Testis (tissue), 3 donors: ENCODE measurements around the gene GPC3. TPM values are rescaled to one million over a fixed set of nuclear protein-coding genes. Genes with fewer than 3 reads are reported as not detected.

Experiments
- DNase-seq: peaks from one replicate; pipeline ENCODE4 v3.0.0-alpha.2; 2019
- H3K27ac ChIP-seq, 2 donors: fragments of 200-600 bp; sonication (generic); one replicate each; pipeline ENCODE4 v1.5.1; 2019
- H3K27me3 ChIP-seq: fragments of 200-600 bp; sonication (generic); one replicate; pipeline ENCODE4 v1.5.1; 2019
- H3K36me3 ChIP-seq: fragments of 200-600 bp; sonication (generic); one replicate; pipeline ENCODE4 v1.5.1; 2017; ENCODE audit warnings: low read depth; ENCODE audit errors: missing control alignments
- H3K4me1 ChIP-seq: fragments of 200-600 bp; sonication (generic); one replicate; pipeline ENCODE4 v1.5.1; 2019
- H3K4me3 ChIP-seq, 2 donors: fragments of 200-600 bp; sonication (generic); one replicate each; pipeline ENCODE4 v1.5.1; 2017 to 2019
- H3K9me3 ChIP-seq: fragments of 200-600 bp; sonication (generic); one replicate; pipeline ENCODE4 v1.5.1; 2017
- CTCF ChIP-seq, 3 experiments: fragments of 450-650 bp in 2 of 3; fragments of 200-600 bp in 1 of 3; sonication (generic) in 1 of 3; IDR thresholded peaks; one replicate each; pipeline ENCODE4 v1.5.1; 2016 to 2019; ENCODE audit warnings: antibody characterized with exemption in 3 of 3, mild to moderate bottlenecking in 2 of 3, moderate library complexity in 1 of 3
- POLR2A ChIP-seq: fragments of 450-650 bp; IDR thresholded peaks from one replicate; pipeline ENCODE4 v1.6.1; 2017; ENCODE audit warnings: antibody characterized with exemption, mild to moderate bottlenecking, moderate library complexity
- WGBS, 2 donors: methylation state at CpG; one replicate each; pipeline ENCODE4 v1.1.5; 2018; 5-methylcytosine and 5-hydroxymethylcytosine counted together
- intact Hi-C: fragments of 100-400 bp; cut with DNase I; formaldehyde crosslinking; loops from one replicate; pipeline ENCODE4 v1.15.1; 2023; ENCODE audit warnings: low total_unique reads
- polyA plus RNA-seq: library from polyadenylated mRNA; stranded (reverse); fragments of 350-450 nt; fragmentation: Illumina TruSeq; extraction: RNeasy Lipid Tissue Mini Kit (QIAGEN cat#74804); gene quantifications from one replicate; pipeline ENCODE4 v1.2.3, GENCODE V29; 2014; ENCODE audit warnings: low read depth, low replicate concordance; ENCODE audit not compliant: insufficient read depth
- total RNA-seq, 2 donors: library from RNA; depleted of rRNA; stranded (reverse); fragments of >200 nt; gene quantifications; one replicate each; pipeline ENCODE4 v1.2.3, GENCODE V29; 2016

GPC3 gene
- total and polyA plus RNA-seq, 3 donors from 2014 or later = 4.9 to 12.9 (median 5.4) TPM

DNA sequence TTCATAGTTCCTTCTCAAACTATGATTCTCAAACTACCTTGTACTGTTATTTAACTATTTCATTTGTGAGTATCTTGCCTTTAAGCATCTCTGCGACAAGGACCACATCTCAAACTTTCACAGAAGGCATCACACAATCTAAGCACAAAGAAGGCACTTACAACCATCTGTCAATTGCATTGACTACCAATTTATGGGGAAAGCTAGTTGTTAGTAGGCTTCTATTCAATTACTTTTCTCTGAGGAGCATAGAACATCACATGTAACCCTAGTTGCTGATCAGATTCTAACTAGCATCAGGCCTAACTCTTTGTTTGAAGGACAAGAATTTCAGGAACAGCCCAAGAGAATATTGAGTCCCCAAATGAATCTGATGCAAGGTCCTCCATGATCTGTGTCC is 74.9 kb downstream of the GPC3 start:
- intact Hi-C loops = no loop called here
- no peaks in the 10 kb centered on the region for H3K9me3 ChIP-seq
- TF ChIP-seq CTCF (IDR thresholded peaks at IDR 0.05) (no peak), POLR2A (no peak)
- no peaks in the 10 kb centered on the region for H3K36me3 ChIP-seq
- H3K27me3 ChIP-seq = no peaks in the 10 kb centered on the region
- WGBS, 2 donors = 100% methylated on average over 1 of the region's 1 CpG
- no peaks in the 10 kb centered on the region for H3K4me1 ChIP-seq
- H3K27ac ChIP-seq = no peak overlapping the region
- no peak overlapping the region for H3K4me3 ChIP-seq
- no peak for DNase-seq

- no peak for DNase-seq
- Histone ChIP-seq H3K4me1 (no peaks in the 10 kb centered on the region), H3K36me3 (no peaks in the 10 kb centered on the region), H3K4me3 (no peak overlapping the region), H3K27ac (no peak overlapping the region), H3K9me3 (no peaks in the 10 kb centered on the region), H3K27me3 (no peaks in the 10 kb centered on the region)
- intact Hi-C loops = no loop called here
- no peak for TF ChIP-seq CTCF (IDR thresholded peaks at IDR 0.05)
- TF ChIP-seq POLR2A = no peak
Observed at GRCh38 chrX:133909888-133910287, 75.5 kb downstream of the GPC3 start.

DNA sequence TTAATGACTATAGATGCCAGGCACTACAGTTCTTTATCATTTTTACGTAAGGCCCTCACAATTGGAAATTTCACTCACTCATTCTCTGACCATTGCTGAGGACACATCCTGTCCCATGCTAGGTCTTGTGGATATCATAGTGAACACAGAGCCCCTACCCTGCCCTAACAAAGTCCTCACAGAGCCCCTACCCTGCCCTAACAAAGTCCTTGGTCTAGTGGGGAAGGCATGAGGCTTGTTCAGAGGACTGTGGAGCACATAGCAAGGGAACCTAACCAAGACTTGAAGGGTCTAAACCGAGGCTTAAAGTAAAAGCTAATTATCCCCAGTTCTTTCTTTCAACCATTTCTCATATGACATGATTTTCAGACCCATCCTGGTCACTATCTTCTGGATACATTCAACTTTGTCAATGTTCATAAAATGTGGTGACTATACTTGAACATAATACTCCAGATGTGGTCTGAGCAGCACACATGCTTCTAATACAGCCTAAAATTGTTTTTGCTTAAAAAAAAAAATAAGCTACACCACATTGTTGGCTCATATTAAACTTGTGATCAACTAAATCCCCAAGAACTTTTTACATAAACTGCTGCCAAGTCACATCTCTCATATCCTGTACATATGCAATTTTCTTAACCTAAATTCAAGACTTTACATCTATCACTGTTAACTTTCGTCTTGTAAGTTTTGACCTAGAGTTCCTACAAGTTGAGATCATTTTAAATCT is 77.0 kb downstream of the GPC3 start:
- Histone ChIP-seq H3K27ac (no peak overlapping the region), H3K4me1 (no peaks in the 10 kb centered on the region), H3K9me3 (no peaks in the 10 kb centered on the region), H3K27me3 (no peaks in the 10 kb centered on the region), H3K36me3 (no peaks in the 10 kb centered on the region), H3K4me3 (no peak overlapping the region)
- TF ChIP-seq POLR2A (no peak), CTCF (IDR thresholded peaks at IDR 0.05) (no peak)
- 76 to 78% methylated on average over 3 of the region's 3 CpGs for WGBS, 2 donors
- no peak for DNase-seq
- intact Hi-C loops = no loop called here

- Histone ChIP-seq H3K36me3 (no peaks in the 10 kb centered on the region), H3K27me3 (no peaks in the 10 kb centered on the region), H3K4me3 (no peak overlapping the region), H3K4me1 (no peaks in the 10 kb centered on the region), H3K27ac (no peak overlapping the region), H3K9me3 (no peaks in the 10 kb centered on the region)
- no peak for DNase-seq
- intact Hi-C loops = no loop called here
- TF ChIP-seq POLR2A = no peak
- no peak for TF ChIP-seq CTCF (IDR thresholded peaks at IDR 0.05)
- 66 to 72% methylated on average over 2 of the region's 2 CpGs for WGBS, 2 donors
Observed at GRCh38 chrX:133907606-133908005, 77.8 kb downstream of the GPC3 start.

- H3K27ac ChIP-seq = no peak overlapping the region
Observed at GRCh38 chrX:133905305-133905704, 80.1 kb downstream of the GPC3 start.

More at GRCh38 chrX:133905305-133905704, 80.1 kb downstream of the GPC3 start:
- Histone ChIP-seq H3K9me3 (no peaks in the 10 kb centered on the region), H3K36me3 (no peaks in the 10 kb centered on the region), H3K4me3 (no peak overlapping the region), H3K27me3 (no peaks in the 10 kb centered on the region), H3K4me1 (no peaks in the 10 kb centered on the region)
- no peak for DNase-seq
- WGBS, 2 donors = 65 to 66% methylated on average over 3 of the region's 3 CpGs
- intact Hi-C loops = no loop called here
- TF ChIP-seq POLR2A (no peak), CTCF (IDR thresholded peaks at IDR 0.05) (no peak)
